SKM-1 (cell line): ENCODE measurements around the gene PRKD1.
"Not testable (repeated sequence)": the region's sequence is repeated elsewhere in the genome, so short reads cannot be mapped to it uniquely, and the experiment has no call there.

Experiments
- DNase-seq: peaks from one replicate; lab custom pipeline; 2025; ENCODE audit not compliant: unreplicated experiment; lab: John Stamatoyannopoulos, UW

PRKD1 gene

GRCh38 chr14:29900609-29901350, 26.9 kb downstream of the PRKD1 start:
- DNase-seq, result no peak

- no peak for DNase-seq
Measured at GRCh38 chr14:29898470-29898869, 29.2 kb downstream of the PRKD1 start.

GRCh38 chr14:29897181-29897580, 30.5 kb downstream of the PRKD1 start:
- no peak for DNase-seq

- no peak for DNase-seq
Measured at GRCh38 chr14:29896354-29896821, 31.3 kb downstream of the PRKD1 start.

- DNase-seq, result no peak
Measured at GRCh38 chr14:29895591-29896083, 32.0 kb downstream of the PRKD1 start.

- no peak for DNase-seq
Measured at GRCh38 chr14:29893989-29894388, 33.7 kb downstream of the PRKD1 start.

- no peak for DNase-seq
Measured at GRCh38 chr14:29892327-29892726, 35.3 kb downstream of the PRKD1 start.

- no peak for DNase-seq
Measured at GRCh38 chr14:29885988-29886387, 41.7 kb downstream of the PRKD1 start.

GRCh38 chr14:29868000-29868399, 59.6 kb downstream of the PRKD1 start:
- DNase-seq, result no peak

- no peak for DNase-seq
Measured at GRCh38 chr14:29865299-29865698, 62.3 kb downstream of the PRKD1 start.

- no peak for DNase-seq
Measured at GRCh38 chr14:29861996-29862395, 65.7 kb downstream of the PRKD1 start.

GRCh38 chr14:29858299-29858698, 69.3 kb downstream of the PRKD1 start:
- peak; percentile 2 for DNase-seq

- no peak for DNase-seq
Measured at GRCh38 chr14:29857551-29857950, 70.1 kb downstream of the PRKD1 start.

GRCh38 chr14:29856516-29856915, 71.1 kb downstream of the PRKD1 start:
- no peak for DNase-seq

GRCh38 chr14:29853691-29854090, 74.0 kb downstream of the PRKD1 start:
- DNase-seq, result not testable (repeated sequence)

GRCh38 chr14:29853272-29853671, 74.4 kb downstream of the PRKD1 start:
- no peak for DNase-seq

GRCh38 chr14:29851397-29851796, 76.2 kb downstream of the PRKD1 start:
- DNase-seq, result no peak

GRCh38 chr14:29847056-29847380, 80.6 kb downstream of the PRKD1 start:
- DNase-seq, result no peak

GRCh38 chr14:29846339-29847055, 81.2 kb downstream of the PRKD1 start:
- DNase-seq, result no peak

GRCh38 chr14:29843981-29844380, 83.7 kb downstream of the PRKD1 start:
- DNase-seq, result no peak

- no peak for DNase-seq
Measured at GRCh38 chr14:29842228-29842627, 85.4 kb downstream of the PRKD1 start.

- not testable (repeated sequence) for DNase-seq
Measured at GRCh38 chr14:29840369-29840892, 87.2 kb downstream of the PRKD1 start.
